HG03039 (cell line): Measurements from ENCODE around the gene GRIK5.
"Not testable (repeated sequence)": the region's sequence is repeated elsewhere in the genome, so short reads cannot be mapped to it uniquely, and the experiment has no call there.

ENCODE experiments used
- ATAC-seq: cut with Tn5 transposase; IDR thresholded peaks from one replicate; pipeline ENCODE4 v1.9.1; 2021; ENCODE audit warnings: mild to moderate bottlenecking, moderate library complexity; ENCODE audit not compliant: unreplicated experiment

The GRIK5 gene

GRCh38 chr19:42069619-42070351 lies at the start of gene GRIK5:
TSS of gene GRIK5 (minus strand) at chr19:42070206. CDS start at chr19:42065770, 4,436 bp downstream.
- no peak for ATAC-seq

- ATAC-seq, result no peak
These were observed 47.1 kb upstream of the GRIK5 start for GRCh38 chr19:42117076-42117475.

GRCh38 chr19:42116308-42117075 lies 46.5 kb upstream of the GRIK5 start:
- ATAC-seq, result no peak

GRCh38 chr19:42115705-42116104 lies 45.7 kb upstream of the GRIK5 start:
- ATAC-seq, result no peak

- ATAC-seq, result no peak
These were observed 45.2 kb upstream of the GRIK5 start for GRCh38 chr19:42115219-42115618.

- ATAC-seq, result no peak
These were observed 44.4 kb upstream of the GRIK5 start for GRCh38 chr19:42114412-42114811.

- no peak for ATAC-seq
These were observed 43.8 kb upstream of the GRIK5 start for GRCh38 chr19:42113641-42114348.

GRCh38 chr19:42111811-42112210 lies 41.8 kb upstream of the GRIK5 start:
- no peak for ATAC-seq

- ATAC-seq, result no peak
These were observed 41.4 kb upstream of the GRIK5 start for GRCh38 chr19:42111384-42111783.

- ATAC-seq, result no peak
These were observed 40.7 kb upstream of the GRIK5 start for GRCh38 chr19:42110658-42111057.

GRCh38 chr19:42109896-42110295 lies 39.9 kb upstream of the GRIK5 start:
- no peak for ATAC-seq

GRCh38 chr19:42108527-42109389 lies 38.8 kb upstream of the GRIK5 start:
- no peak for ATAC-seq

- ATAC-seq, result no peak
These were observed 35.4 kb upstream of the GRIK5 start for GRCh38 chr19:42105368-42105767.

- ATAC-seq, result no peak
These were observed 32.9 kb upstream of the GRIK5 start for GRCh38 chr19:42102877-42103276.

- not testable (repeated sequence) for ATAC-seq
These were observed 30.2 kb upstream of the GRIK5 start for GRCh38 chr19:42100241-42100640.

GRCh38 chr19:42099336-42099925 lies 29.4 kb upstream of the GRIK5 start:
- no peak for ATAC-seq

- ATAC-seq, result no peak
These were observed 28.8 kb upstream of the GRIK5 start for GRCh38 chr19:42098781-42099180.

GRCh38 chr19:42097461-42097860 lies 27.5 kb upstream of the GRIK5 start:
- ATAC-seq, result no peak

- no peak for ATAC-seq
These were observed 26.3 kb upstream of the GRIK5 start for GRCh38 chr19:42096255-42096837.

GRCh38 chr19:42095814-42096230 lies 25.8 kb upstream of the GRIK5 start:
- ATAC-seq, result no peak
